SHP77 treated with DMSO at 0.1 percent for 48 hours (cell line): ENCODE data around the gene DTNB.
"Not testable (repeated sequence)": the region's sequence is repeated elsewhere in the genome, so short reads cannot be mapped to it uniquely, and the experiment has no call there.

ENCODE experiments used
- DNase-seq: peaks from one replicate; lab custom pipeline; 2025; lab: John Stamatoyannopoulos, UW

Gene DTNB

GRCh38 chr2:25418944-25419677 lies 254.3 kb downstream of the DTNB start:
- no peak for DNase-seq

GRCh38 chr2:25417715-25418369 lies 255.5 kb downstream of the DTNB start:
- DNase-seq, result no peak

- DNase-seq, result no peak
These were observed 256.7 kb downstream of the DTNB start for GRCh38 chr2:25416674-25417073.

- no peak for DNase-seq
These were observed 258.6 kb downstream of the DTNB start for GRCh38 chr2:25414781-25415180.

- not testable (repeated sequence) for DNase-seq
These were observed 260.0 kb downstream of the DTNB start for GRCh38 chr2:25413409-25413808.

GRCh38 chr2:25411753-25412152 lies 261.6 kb downstream of the DTNB start:
- DNase-seq, result no peak

- no peak for DNase-seq
These were observed 262.1 kb downstream of the DTNB start for GRCh38 chr2:25411281-25411680.

GRCh38 chr2:25410370-25410769 lies 263.0 kb downstream of the DTNB start:
- no peak for DNase-seq

- DNase-seq, result no peak
These were observed 263.9 kb downstream of the DTNB start for GRCh38 chr2:25409468-25409867.

GRCh38 chr2:25409044-25409443 lies 264.3 kb downstream of the DTNB start:
- no peak for DNase-seq

- DNase-seq, result no peak
These were observed 267.6 kb downstream of the DTNB start for GRCh38 chr2:25405611-25406295.

GRCh38 chr2:25403120-25403760 lies 270.1 kb downstream of the DTNB start:
- not testable (repeated sequence) for DNase-seq

GRCh38 chr2:25402477-25402876 lies 270.9 kb downstream of the DTNB start:
- DNase-seq, result no peak

GRCh38 chr2:25401307-25402026 lies 271.9 kb downstream of the DTNB start:
- DNase-seq, result no peak

- no peak for DNase-seq
These were observed 272.7 kb downstream of the DTNB start for GRCh38 chr2:25400576-25401216.

- DNase-seq, result no peak
These were observed 273.2 kb downstream of the DTNB start for GRCh38 chr2:25400169-25400568.

GRCh38 chr2:25398534-25398933 lies 274.8 kb downstream of the DTNB start:
- no peak for DNase-seq

GRCh38 chr2:25397777-25398176 lies 275.6 kb downstream of the DTNB start:
- DNase-seq, result no peak

GRCh38 chr2:25389161-25389560 lies 284.2 kb downstream of the DTNB start:
- DNase-seq, result no peak

- DNase-seq, result no peak
These were observed 284.9 kb downstream of the DTNB start for GRCh38 chr2:25388491-25388890.

GRCh38 chr2:25387876-25388449 lies 285.4 kb downstream of the DTNB start:
- no peak for DNase-seq
